ENCODE measurements around the gene LMO1.

The LMO1 gene

DNA sequence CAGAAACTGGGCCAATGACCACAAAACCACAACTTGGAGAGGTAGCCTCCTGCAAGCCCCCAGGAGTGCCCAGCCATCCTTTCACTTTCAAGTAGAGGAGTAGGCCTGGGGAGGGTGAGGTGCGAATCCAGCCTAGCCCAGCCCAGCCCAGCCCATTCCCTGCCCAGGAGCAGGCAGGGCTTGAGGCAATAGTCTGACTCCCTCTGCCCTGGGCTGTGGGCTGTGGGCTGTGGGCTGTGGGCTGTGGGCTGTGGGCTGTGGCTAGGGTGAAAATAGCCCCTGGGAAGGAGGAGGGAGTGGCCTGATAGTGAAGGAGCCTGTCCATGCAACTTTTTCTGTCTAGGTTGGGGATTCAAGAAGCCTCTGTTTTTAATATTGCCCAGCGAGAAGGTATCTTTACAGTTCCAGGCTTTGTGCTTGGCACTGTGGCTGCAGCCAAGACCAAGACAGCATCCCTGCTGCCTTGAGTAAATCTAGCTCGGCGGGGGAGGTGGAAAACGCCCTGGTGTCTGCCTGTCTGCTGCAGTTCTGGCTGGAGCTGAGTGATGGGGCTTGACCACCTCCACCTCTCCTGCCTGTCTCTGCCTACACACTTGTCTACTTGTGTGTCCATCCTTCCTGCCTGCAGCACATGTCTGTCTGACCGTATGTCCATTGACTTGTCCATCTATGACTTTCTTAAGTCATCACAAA is 40.7 kb downstream of the LMO1 start:
- no peak overlapping the region for H3K4me3 ChIP-seq (ENCODE audit: low read depth, low read length)
- TF ChIP-seq, protein P1, sequence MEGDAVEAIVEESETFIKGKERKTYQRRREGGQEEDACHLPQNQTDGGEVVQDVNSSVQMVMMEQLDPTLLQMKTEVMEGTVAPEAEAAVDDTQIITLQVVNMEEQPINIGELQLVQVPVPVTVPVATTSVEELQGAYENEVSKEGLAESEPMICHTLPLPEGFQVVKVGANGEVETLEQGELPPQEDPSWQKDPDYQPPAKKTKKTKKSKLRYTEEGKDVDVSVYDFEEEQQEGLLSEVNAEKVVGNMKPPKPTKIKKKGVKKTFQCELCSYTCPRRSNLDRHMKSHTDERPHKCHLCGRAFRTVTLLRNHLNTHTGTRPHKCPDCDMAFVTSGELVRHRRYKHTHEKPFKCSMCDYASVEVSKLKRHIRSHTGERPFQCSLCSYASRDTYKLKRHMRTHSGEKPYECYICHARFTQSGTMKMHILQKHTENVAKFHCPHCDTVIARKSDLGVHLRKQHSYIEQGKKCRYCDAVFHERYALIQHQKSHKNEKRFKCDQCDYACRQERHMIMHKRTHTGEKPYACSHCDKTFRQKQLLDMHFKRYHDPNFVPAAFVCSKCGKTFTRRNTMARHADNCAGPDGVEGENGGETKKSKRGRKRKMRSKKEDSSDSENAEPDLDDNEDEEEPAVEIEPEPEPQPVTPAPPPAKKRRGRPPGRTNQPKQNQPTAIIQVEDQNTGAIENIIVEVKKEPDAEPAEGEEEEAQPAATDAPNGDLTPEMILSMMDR (IDR thresholded peaks at IDR 0.05; ENCODE audit: insufficient read depth, low read depth, low read length, missing control alignments): no peak
- DNase-seq (ENCODE audit: low read depth): no peak

DNA sequence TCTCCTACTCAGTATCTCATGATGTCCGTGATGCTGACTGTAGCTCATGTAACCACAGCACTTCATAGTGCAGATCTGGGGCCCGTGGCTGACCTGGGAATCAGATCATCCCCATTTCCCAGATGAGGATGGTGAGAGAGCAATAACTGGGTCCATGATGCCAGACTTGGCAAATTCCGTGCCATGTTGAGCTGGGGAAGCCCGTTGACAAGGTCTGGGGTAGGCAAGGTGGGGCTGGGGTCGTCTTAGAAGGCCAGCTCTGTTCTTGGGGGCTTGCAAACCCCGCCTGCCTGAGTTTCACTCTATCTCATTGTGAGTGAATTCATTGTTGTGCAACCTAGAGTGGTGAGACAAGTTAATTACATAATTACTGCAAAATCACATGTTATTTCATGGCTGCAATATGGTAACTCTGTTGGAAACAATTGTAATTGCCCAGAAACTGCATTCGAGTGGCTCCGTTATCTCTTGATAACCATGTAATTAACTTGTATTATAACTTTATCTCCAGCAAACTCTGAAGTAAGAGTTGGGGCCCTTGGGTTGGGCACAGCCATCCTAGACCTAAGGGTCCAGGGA is 41.7 kb downstream of the LMO1 start:
- no peak overlapping the region for H3K4me3 ChIP-seq (ENCODE audit: low read depth, low read length)
- no peak for DNase-seq (ENCODE audit: low read depth)
- TF ChIP-seq, protein P1 (IDR thresholded peaks at IDR 0.05; ENCODE audit: insufficient read depth, low read depth, low read length, missing control alignments): no peak

DNA sequence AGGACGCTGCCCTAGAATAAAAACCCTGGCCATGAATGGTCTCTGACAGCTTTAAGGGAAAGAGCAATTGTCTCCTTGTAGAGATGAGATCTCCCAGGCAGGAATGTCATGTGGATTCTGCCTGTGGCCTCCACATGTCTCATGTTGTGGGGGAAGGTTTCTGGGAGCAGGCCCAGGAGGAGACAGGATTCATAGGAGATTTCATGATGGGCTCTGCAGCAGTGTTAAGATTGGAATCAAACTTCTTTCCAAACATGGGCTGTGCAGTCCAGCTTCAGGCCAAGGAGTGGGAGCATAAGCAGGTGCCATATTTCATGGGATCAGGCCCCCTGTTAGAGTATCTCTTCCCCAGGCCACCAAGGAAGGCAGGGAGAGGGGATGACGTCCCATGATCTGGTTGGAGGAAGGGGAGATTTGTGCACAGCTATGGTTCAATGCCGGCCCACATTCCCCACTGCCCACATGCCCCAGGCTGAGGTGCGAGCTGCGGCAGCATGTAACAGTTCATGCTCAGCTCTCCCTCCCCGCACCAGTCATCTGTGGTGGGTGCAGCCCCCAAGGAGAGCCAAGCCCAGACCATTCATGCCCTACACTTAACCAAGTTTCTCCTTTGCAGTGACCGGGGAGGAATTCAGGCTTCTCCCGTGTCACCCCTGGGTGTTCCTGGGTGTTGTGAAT is 42.5 kb downstream of the LMO1 start:
- DNase-seq (ENCODE audit: low read depth): no peak
- TF ChIP-seq, protein P1 (IDR thresholded peaks at IDR 0.05; ENCODE audit: insufficient read depth, low read depth, low read length, missing control alignments): no peak
- no peak overlapping the region for H3K4me3 ChIP-seq (ENCODE audit: low read depth, low read length)

DNA sequence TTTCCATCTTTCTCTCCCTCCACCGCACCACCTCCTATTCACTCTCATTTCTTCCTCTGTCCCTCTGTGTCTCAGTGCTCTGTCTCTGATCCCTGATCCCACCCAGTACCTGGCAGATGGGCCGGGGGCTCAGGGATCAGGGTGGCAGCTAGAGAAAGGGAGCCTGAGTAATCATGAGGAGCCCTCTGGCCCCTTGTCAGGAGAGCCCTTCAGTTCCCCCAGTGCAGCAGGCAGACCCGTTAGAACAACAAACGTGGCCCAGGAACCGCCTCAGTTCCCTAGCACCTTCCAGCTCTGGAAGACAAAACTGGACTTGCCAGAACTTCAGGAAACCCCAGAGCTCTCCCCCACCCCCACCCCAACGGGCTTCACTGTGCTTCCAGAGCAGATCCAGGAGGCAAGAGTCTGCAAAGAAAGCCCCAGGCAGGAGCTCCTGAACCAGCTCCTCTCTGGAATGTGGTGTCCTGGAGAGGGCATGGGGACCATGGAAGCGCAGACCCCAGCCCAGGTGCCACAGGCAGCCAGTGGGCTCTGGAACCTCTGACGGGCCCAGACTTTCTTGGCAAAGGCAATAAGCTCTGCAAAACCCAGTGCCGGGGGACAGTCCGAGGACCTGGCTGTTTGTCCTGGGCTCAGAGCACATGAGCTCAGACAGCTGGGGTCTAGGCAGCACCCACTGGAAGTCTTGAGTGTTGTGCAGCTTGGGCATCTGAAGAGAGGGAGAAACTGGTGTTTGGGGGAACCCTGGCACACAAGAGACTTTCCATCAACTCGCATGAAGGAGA is 43.2 kb downstream of the LMO1 start:
- DNase-seq (ENCODE audit: low read depth): no peak
- H3K4me3 ChIP-seq (ENCODE audit: low read depth, low read length): no peak overlapping the region
- TF ChIP-seq, protein P1 (IDR thresholded peaks at IDR 0.05; ENCODE audit: insufficient read depth, low read depth, low read length, missing control alignments): no peak

DNA sequence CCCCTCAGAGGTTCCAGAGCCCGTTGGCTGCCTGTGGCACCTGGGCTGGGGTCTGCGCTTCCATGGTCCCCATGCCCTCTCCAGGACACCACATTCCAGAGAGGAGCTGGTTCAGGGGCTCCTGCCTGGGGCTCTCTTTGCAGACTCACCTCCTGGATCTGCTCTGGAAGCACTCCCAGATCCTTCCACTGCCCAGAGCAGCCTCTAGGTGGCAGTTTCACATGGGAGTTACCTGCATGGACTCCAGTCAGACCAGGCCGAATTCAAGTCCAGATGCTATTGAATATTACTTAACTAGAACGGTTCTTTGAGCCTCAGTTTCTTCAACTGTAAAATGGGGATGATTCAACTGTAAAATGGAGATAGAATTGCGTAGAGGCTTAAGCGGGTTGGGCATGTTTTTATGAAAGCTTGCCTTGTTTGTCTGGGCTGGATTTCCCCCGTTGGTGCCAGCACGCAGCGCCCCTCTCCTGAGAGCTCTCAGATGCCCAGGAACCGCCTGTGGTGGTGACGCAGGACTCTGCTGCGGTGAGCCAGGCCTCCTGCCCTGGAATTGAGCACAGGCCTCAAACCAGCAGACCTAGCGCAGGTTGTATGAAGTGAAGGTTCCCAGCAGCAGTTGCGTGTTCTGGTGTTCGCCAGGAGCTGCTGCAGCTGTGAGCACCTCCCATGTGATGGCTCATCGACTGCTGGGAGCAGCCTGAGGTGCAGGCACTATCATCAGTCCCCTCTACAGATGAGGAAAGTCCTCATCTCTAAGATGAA is 44.2 kb downstream of the LMO1 start:
- TF ChIP-seq, protein P1 (IDR thresholded peaks at IDR 0.05; ENCODE audit: insufficient read depth, low read depth, low read length, missing control alignments): peak; percentile 74
- H3K4me3 ChIP-seq (ENCODE audit: low read depth, low read length): no peak overlapping the region
- peak; percentile 60 for DNase-seq (ENCODE audit: low read depth)

DNA sequence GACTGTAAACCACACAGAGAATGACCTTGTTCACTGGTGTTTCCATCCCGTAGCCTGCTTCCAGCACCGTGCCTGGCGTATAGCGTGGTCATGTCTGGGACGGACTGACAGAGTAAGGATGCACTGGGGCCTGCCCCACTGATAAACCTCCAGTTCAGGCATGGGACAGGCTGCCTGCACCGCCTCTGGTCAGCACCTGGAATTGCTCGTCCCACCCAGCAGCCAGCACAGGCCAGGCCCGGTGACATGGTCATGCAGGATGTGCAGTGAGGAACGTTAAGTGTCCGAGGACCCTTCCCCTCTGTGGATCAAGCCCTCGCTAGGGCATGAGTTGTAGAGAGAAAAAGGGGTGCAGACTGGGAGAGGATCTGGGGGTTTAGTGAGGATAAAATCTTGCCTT is 44.8 kb downstream of the LMO1 start:
- DNase-seq (ENCODE audit: low read depth): no peak

More for the DNA sequence above, 44.8 kb downstream of the LMO1 start:
- TF ChIP-seq, protein P1 (IDR thresholded peaks at IDR 0.05; ENCODE audit: insufficient read depth, low read depth, low read length, missing control alignments): no peak
- no peak overlapping the region for H3K4me3 ChIP-seq (ENCODE audit: low read depth, low read length)

All from GM12865 (cell line).